GM19238 (cell line): ENCODE measurements around the gene USB1.

ENCODE experiments used
- DNase-seq: peaks from one replicate; pipeline ENCODE4 v3.0.0; 2011; ENCODE audit warnings: low spot score; ENCODE audit not compliant: insufficient read length

The USB1 gene

GRCh38 chr16:58016840-58017446, 15.7 kb downstream of the USB1 start:
- no peak for DNase-seq

GRCh38 chr16:58018803-58019202, 17.6 kb downstream of the USB1 start:
- no peak for DNase-seq

- DNase-seq = no peak
Observed at GRCh38 chr16:58019866-58020538, 18.8 kb downstream of the USB1 start.

- no peak for DNase-seq
Observed at GRCh38 chr16:58020628-58021521, 19.7 kb downstream of the USB1 start.

- no peak for DNase-seq
Observed at GRCh38 chr16:58021661-58022551, 20.7 kb downstream of the USB1 start.

- no peak for DNase-seq
Observed at GRCh38 chr16:58022601-58023371, 21.6 kb downstream of the USB1 start.

GRCh38 chr16:58024486-58025350, 23.5 kb downstream of the USB1 start:
- no peak for DNase-seq

- peak; percentile 69 for DNase-seq
Observed at GRCh38 chr16:58025351-58026138, 24.3 kb downstream of the USB1 start, which contains the start of gene MMP15. MMP15 (plus strand) TSS chr16:58025754; CDS start chr16:58026351, 597 bp downstream.

- no peak for DNase-seq
Observed at GRCh38 chr16:58026139-58026704, 25.0 kb downstream of the USB1 start.

GRCh38 chr16:58026705-58027160, 25.5 kb downstream of the USB1 start:
- DNase-seq = no peak

GRCh38 chr16:58027161-58027915, 26.1 kb downstream of the USB1 start:
- no peak for DNase-seq

GRCh38 chr16:58027916-58028455, 26.8 kb downstream of the USB1 start:
- DNase-seq = no peak

- DNase-seq = no peak
Observed at GRCh38 chr16:58028541-58029070, 27.4 kb downstream of the USB1 start.

- no peak for DNase-seq
Observed at GRCh38 chr16:58029410-58029809, 28.2 kb downstream of the USB1 start.

GRCh38 chr16:58030136-58030840, 29.1 kb downstream of the USB1 start:
- DNase-seq = no peak
